ENCODE data around the gene EXOC4. TPM values are rescaled to one million over a fixed set of nuclear protein-coding genes. Genes with fewer than 3 reads are reported as not detected.

The EXOC4 gene
- total RNA-seq, 1 donor from 2014 or later, result 99.2 TPM

GRCh38 chr7:133570321-133570720, 317.4 kb downstream of the EXOC4 start:
- Histone ChIP-seq H3K4me1 (peaks cover 8% of the 10 kb centered on the region), H3K36me3 (no peaks in the 10 kb centered on the region), H3K9me3 (no peaks in the 10 kb centered on the region), H3K27ac (no peak overlapping the region), H3K4me3 (no peak overlapping the region), H3K27me3 (no peaks in the 10 kb centered on the region)
- DNase-seq (ENCODE audit: extremely low spot score in 2 of 2), result no peak
- TF ChIP-seq CTCF (IDR thresholded peaks at IDR 0.05) (no peak), POLR2A (IDR thresholded peaks at IDR 0.05) (no peak), POLR2AphosphoS5 (IDR thresholded peaks at IDR 0.05; ENCODE audit: insufficient read depth in 1 of 2, low read depth in 1 of 2) (no peak)
- intact Hi-C loops (cut with DNase I), result no loop called here

- no peak overlapping the region for H3K27ac ChIP-seq
- intact Hi-C loops (cut with DNase I), result no loop called here
Observed at GRCh38 chr7:133571076-133571475, 318.2 kb downstream of the EXOC4 start.

DNA sequence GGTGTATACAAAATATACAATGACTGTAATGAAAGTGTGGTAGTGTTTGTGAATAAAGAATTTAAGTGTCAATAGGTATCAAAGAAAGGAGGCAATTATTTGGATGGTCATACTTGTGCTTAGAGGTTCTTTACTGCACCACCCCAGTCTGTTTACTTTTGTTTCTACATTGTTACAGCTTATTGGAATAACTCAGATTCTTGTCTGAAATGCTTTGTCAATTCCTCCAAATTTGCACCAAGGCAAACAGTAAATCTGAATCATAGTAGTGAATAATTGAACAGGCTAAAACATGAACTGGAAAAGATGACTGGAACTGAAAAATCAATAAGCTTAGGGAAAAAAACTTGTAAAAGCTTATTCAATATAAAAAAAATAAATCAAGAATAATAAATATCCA, 319.2 kb downstream of the EXOC4 start:
- no peak for DNase-seq (ENCODE audit: extremely low spot score in 2 of 2)
- intact Hi-C loops (cut with DNase I), result no loop called here

More at GRCh38 chr7:133571076-133571475, 318.2 kb downstream of the EXOC4 start:
- TF ChIP-seq CTCF (IDR thresholded peaks at IDR 0.05) (no peak), POLR2A (IDR thresholded peaks at IDR 0.05) (no peak), POLR2AphosphoS5 (IDR thresholded peaks at IDR 0.05; ENCODE audit: insufficient read depth in 1 of 2, low read depth in 1 of 2) (no peak)
- no peaks in the 10 kb centered on the region for H3K36me3 ChIP-seq
- H3K9me3 ChIP-seq, result no peaks in the 10 kb centered on the region
- DNase-seq (ENCODE audit: extremely low spot score in 2 of 2), result no peak
- peaks cover 8% of the 10 kb centered on the region for H3K4me1 ChIP-seq
- no peaks in the 10 kb centered on the region for H3K27me3 ChIP-seq
- no peak overlapping the region for H3K4me3 ChIP-seq

DNA sequence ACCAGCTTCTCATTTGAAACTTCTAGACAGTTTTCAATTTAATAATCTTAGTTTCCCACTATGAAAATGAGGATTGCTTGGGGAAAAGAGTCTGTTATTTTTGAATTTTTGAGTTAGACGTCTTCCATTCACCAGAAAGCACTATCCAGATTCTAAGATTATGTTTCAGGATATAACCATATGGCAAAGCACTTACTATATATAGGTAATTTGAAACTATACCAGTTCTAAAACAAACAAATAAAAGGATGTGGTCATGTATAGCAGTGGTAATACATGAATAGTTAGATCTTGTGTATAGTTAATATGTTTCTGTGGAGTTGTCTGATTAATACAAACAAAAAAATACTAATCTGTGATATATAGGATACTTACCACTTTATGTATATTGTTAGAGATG, 320.0 kb downstream of the EXOC4 start:
- H3K27ac ChIP-seq, result no peak overlapping the region
- H3K27me3 ChIP-seq, result no peaks in the 10 kb centered on the region
- TF ChIP-seq POLR2A (IDR thresholded peaks at IDR 0.05) (no peak), CTCF (IDR thresholded peaks at IDR 0.05) (no peak), POLR2AphosphoS5 (IDR thresholded peaks at IDR 0.05; ENCODE audit: insufficient read depth in 1 of 2, low read depth in 1 of 2) (no peak)
- no peak overlapping the region for H3K4me3 ChIP-seq
- peaks cover 8% of the 10 kb centered on the region for H3K4me1 ChIP-seq
- H3K36me3 ChIP-seq, result no peaks in the 10 kb centered on the region
- intact Hi-C loops (cut with DNase I), result no loop called here
- DNase-seq (ENCODE audit: extremely low spot score in 2 of 2), result no peak
- no peaks in the 10 kb centered on the region for H3K9me3 ChIP-seq

More for the DNA sequence above, 319.2 kb downstream of the EXOC4 start:
- H3K27me3 ChIP-seq, result no peaks in the 10 kb centered on the region
- TF ChIP-seq POLR2AphosphoS5 (IDR thresholded peaks at IDR 0.05; ENCODE audit: insufficient read depth in 1 of 2, low read depth in 1 of 2), result no peak
- TF ChIP-seq POLR2A (IDR thresholded peaks at IDR 0.05), result no peak
- TF ChIP-seq CTCF (IDR thresholded peaks at IDR 0.05), result no peak
- no peak overlapping the region for H3K4me3 ChIP-seq
- no peaks in the 10 kb centered on the region for H3K36me3 ChIP-seq
- peaks cover 8% of the 10 kb centered on the region for H3K4me1 ChIP-seq
- H3K9me3 ChIP-seq, result no peaks in the 10 kb centered on the region
- no peak overlapping the region for H3K27ac ChIP-seq

- no peak for TF ChIP-seq POLR2A (IDR thresholded peaks at IDR 0.05)
- no peak for TF ChIP-seq CTCF (IDR thresholded peaks at IDR 0.05)
- no peak for TF ChIP-seq POLR2AphosphoS5 (IDR thresholded peaks at IDR 0.05; ENCODE audit: insufficient read depth in 1 of 2, low read depth in 1 of 2)
- H3K27ac ChIP-seq, result no peak overlapping the region
- H3K4me3 ChIP-seq, result no peak overlapping the region
- no peaks in the 10 kb centered on the region for H3K27me3 ChIP-seq
- H3K9me3 ChIP-seq, result no peaks in the 10 kb centered on the region
- intact Hi-C loops (cut with DNase I), result no loop called here
- H3K4me1 ChIP-seq, result peaks cover 8% of the 10 kb centered on the region
- H3K36me3 ChIP-seq, result no peaks in the 10 kb centered on the region
- DNase-seq (ENCODE audit: extremely low spot score in 2 of 2), result no peak
Observed at GRCh38 chr7:133573554-133574265, 320.8 kb downstream of the EXOC4 start.

Data from vagina (tissue), 2 donors.